PFSK-1 (cell line): ENCODE measurements around the gene ARFGAP2.

Experiments used
- FOXP2 ChIP-seq: optimal IDR thresholded peaks from 2 replicates; pipeline ENCODE3; 2011; ENCODE audit warnings: borderline replicate concordance, control low read depth, inconsistent platforms; ENCODE audit not compliant: insufficient read depth; ENCODE audit errors: extremely low read length, extremely low read depth
- POLR2AphosphoS5 ChIP-seq: IDR thresholded peaks from 2 replicates; pipeline ENCODE4 v1.6.1; 2012; ENCODE audit warnings: low read depth, mild to moderate bottlenecking, control low read depth, low read length, moderate library complexity
- SIN3A ChIP-seq: IDR thresholded peaks from 2 replicates; pipeline ENCODE4 v1.6.1; 2012; ENCODE audit warnings: mild to moderate bottlenecking, low read length, moderate library complexity, borderline replicate concordance; ENCODE audit not compliant: insufficient read depth
- TAF1 ChIP-seq: IDR thresholded peaks from 2 replicates; pipeline ENCODE4 v1.6.1; 2012; ENCODE audit warnings: low read length, control low read depth, borderline replicate concordance; ENCODE audit not compliant: insufficient read depth
- TF ChIP-seq, protein P1 (sequence below), 2 experiments: IDR thresholded peaks; 2 replicates each; pipeline versions ENCODE4 v1.6.1 to v1.8.0; 2011 to 2012; ENCODE audit warnings: low read depth in 2 of 2, low read length in 2 of 2, control low read depth in 1 of 2, inconsistent platforms in 1 of 2, mild to moderate bottlenecking in 1 of 2, moderate library complexity in 1 of 2; ENCODE audit not compliant: insufficient read depth in 1 of 2

DNA sequence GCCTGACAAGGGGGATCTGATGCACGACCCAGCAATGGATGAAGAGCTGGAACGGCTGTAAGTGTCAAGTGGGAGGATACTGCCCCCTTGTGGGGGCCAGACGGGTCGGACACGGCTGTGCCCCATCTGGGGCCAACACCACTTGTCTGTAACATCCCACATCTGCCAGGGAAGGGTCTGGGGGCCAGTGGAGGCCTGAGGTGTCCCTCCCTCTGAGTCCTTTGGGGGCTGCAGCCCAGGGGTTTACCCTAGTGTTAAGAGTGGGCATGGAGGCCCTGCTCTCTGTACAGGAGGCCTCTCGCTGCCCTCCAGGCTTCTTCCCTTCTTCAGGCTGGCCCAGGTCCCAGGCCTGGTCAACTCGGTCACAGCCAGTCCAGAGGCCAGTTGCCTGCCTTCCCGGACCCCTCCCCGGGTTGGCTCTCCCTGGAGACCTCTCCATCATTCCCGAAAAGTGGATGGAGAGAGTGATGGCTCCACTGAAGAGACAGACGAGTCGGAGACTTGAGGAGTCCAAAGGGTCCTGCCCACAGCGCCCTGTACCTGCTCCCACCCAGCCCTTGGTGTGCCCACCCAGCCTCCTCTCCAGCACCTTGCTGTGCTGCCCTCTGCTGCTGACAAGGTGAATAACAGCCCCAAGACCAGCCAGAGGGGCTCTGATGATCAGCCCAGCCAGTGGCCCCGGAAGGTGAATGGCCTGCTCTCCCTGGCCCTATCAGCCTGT is 15.4 kb downstream of the ARFGAP2 start:
- TF ChIP-seq, protein P1, sequence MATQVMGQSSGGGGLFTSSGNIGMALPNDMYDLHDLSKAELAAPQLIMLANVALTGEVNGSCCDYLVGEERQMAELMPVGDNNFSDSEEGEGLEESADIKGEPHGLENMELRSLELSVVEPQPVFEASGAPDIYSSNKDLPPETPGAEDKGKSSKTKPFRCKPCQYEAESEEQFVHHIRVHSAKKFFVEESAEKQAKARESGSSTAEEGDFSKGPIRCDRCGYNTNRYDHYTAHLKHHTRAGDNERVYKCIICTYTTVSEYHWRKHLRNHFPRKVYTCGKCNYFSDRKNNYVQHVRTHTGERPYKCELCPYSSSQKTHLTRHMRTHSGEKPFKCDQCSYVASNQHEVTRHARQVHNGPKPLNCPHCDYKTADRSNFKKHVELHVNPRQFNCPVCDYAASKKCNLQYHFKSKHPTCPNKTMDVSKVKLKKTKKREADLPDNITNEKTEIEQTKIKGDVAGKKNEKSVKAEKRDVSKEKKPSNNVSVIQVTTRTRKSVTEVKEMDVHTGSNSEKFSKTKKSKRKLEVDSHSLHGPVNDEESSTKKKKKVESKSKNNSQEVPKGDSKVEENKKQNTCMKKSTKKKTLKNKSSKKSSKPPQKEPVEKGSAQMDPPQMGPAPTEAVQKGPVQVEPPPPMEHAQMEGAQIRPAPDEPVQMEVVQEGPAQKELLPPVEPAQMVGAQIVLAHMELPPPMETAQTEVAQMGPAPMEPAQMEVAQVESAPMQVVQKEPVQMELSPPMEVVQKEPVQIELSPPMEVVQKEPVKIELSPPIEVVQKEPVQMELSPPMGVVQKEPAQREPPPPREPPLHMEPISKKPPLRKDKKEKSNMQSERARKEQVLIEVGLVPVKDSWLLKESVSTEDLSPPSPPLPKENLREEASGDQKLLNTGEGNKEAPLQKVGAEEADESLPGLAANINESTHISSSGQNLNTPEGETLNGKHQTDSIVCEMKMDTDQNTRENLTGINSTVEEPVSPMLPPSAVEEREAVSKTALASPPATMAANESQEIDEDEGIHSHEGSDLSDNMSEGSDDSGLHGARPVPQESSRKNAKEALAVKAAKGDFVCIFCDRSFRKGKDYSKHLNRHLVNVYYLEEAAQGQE (IDR thresholded peaks at IDR 0.05; ENCODE audit: insufficient read depth in 1 of 2, low read depth in 2 of 2, low read length in 2 of 2), result no peak
- TF ChIP-seq TAF1 (no peak), POLR2AphosphoS5 (no peak; the same call in 1 of the 2 replicates), SIN3A (no peak), FOXP2 (no peak)
